Neural crest cell (in vitro differentiated cells): ENCODE data around the gene WDR48. TPM values are rescaled to one million over a fixed set of nuclear protein-coding genes. Genes with fewer than 3 reads are reported as not detected.

ENCODE experiments used
- DNase-seq: peaks from one replicate; pipeline ENCODE4 v3.0.0; 2021; ENCODE audit warnings: low read depth, mixed read lengths, low spot score
- H3K27ac Mint-ChIP-seq: one replicate; pipeline ENCODE4 v1.8.0; 2021; ENCODE audit warnings: mild to moderate bottlenecking, mixed read lengths; ENCODE audit not compliant: unreplicated experiment
- H3K27me3 Mint-ChIP-seq: 2 replicates; pipeline ENCODE4 v1.8.0; 2021; ENCODE audit warnings: low read depth, mild to moderate bottlenecking, mixed read lengths
- H3K36me3 Mint-ChIP-seq: 2 replicates; pipeline ENCODE4 v1.8.0; 2021; ENCODE audit warnings: low read depth, mild to moderate bottlenecking, mixed read lengths
- H3K4me1 Mint-ChIP-seq: 2 replicates; pipeline ENCODE4 v1.8.0; 2021; ENCODE audit warnings: mixed read lengths
- H3K4me3 Mint-ChIP-seq: one replicate; pipeline ENCODE4 v1.8.0; 2021; ENCODE audit warnings: mild to moderate bottlenecking, mixed read lengths
- H3K9me3 Mint-ChIP-seq: 2 replicates; pipeline ENCODE4 v1.8.0; 2021; ENCODE audit warnings: mixed read lengths
- CTCF ChIP-seq: fragments of 200-600 bp; sonication (generic); conservative IDR thresholded peaks from 2 replicates; pipeline ENCODE4 v1.5.0; 2021; ENCODE audit warnings: antibody characterized with exemption, mild to moderate bottlenecking
- total RNA-seq: library from RNA; stranded (reverse); gene quantifications from 2 replicates; pipeline ENCODE4 v1.2.1, GENCODE V29; 2021

Gene WDR48
- total RNA-seq, 1 donor from 2014 or later, result 44.7 TPM

- Mint-ChIP-seq H3K9me3 (no peaks in the 10 kb centered on the region), H3K27ac (no peak overlapping the region), H3K36me3 (peaks cover 9% of the 10 kb centered on the region), H3K4me1 (peaks cover 16% of the 10 kb centered on the region), H3K27me3 (no peaks in the 10 kb centered on the region), H3K4me3 (no peak overlapping the region)
- TF ChIP-seq CTCF, result no peak
- no peak for DNase-seq
Measured at GRCh38 chr3:39098473-39099000, 46.7 kb downstream of the WDR48 start.

- TF ChIP-seq CTCF, result no peak
- H3K27ac Mint-ChIP-seq, result no peak overlapping the region
- H3K36me3 Mint-ChIP-seq, result peaks cover 6% of the 10 kb centered on the region
- no peaks in the 10 kb centered on the region for H3K9me3 Mint-ChIP-seq
- H3K4me1 Mint-ChIP-seq, result peaks cover 19% of the 10 kb centered on the region
- no peak for DNase-seq
- H3K27me3 Mint-ChIP-seq, result no peaks in the 10 kb centered on the region
- H3K4me3 Mint-ChIP-seq, result no peak overlapping the region
Measured at GRCh38 chr3:39099242-39099641, 47.4 kb downstream of the WDR48 start.

GRCh38 chr3:39099738-39100499 lies 48.1 kb downstream of the WDR48 start:
- H3K36me3 Mint-ChIP-seq, result peaks cover 3% of the 10 kb centered on the region
- no peak for TF ChIP-seq CTCF
- H3K27ac Mint-ChIP-seq, result no peak overlapping the region
- H3K9me3 Mint-ChIP-seq, result no peaks in the 10 kb centered on the region
- no peak overlapping the region for H3K4me3 Mint-ChIP-seq
- peaks cover 21% of the 10 kb centered on the region for H3K4me1 Mint-ChIP-seq
- H3K27me3 Mint-ChIP-seq, result no peaks in the 10 kb centered on the region
- DNase-seq, result no peak

GRCh38 chr3:39100500-39100886 lies 48.7 kb downstream of the WDR48 start:
- Mint-ChIP-seq H3K27me3 (no peaks in the 10 kb centered on the region), H3K4me3 (no peak overlapping the region), H3K36me3 (no peaks in the 10 kb centered on the region), H3K4me1 (peaks cover 27% of the 10 kb centered on the region), H3K27ac (no peak overlapping the region), H3K9me3 (no peaks in the 10 kb centered on the region)
- no peak for TF ChIP-seq CTCF
- no peak for DNase-seq

GRCh38 chr3:39101022-39101689 lies 49.3 kb downstream of the WDR48 start:
- no peaks in the 10 kb centered on the region for H3K9me3 Mint-ChIP-seq
- DNase-seq, result no peak

More at GRCh38 chr3:39101022-39101689, 49.3 kb downstream of the WDR48 start:
- peak; percentile 65 for TF ChIP-seq CTCF
- Mint-ChIP-seq H3K4me1 (peaks cover 34% of the 10 kb centered on the region), H3K4me3 (peak overlapping the region; percentile 62), H3K27me3 (no peaks in the 10 kb centered on the region), H3K27ac (no peak overlapping the region), H3K36me3 (no peaks in the 10 kb centered on the region)
